ENCODE results near the gene CECR2.

CECR2 gene

GRCh38 chr22:17348464-17349103 is 20.7 kb upstream of the CECR2 start:
- Mint-ChIP-seq H3K27ac (no peak overlapping the region), H3K4me3 (no peak overlapping the region), H3K9me3 (no peaks in the 10 kb centered on the region), H3K4me1 (no peaks in the 10 kb centered on the region), H3K36me3 (no peaks in the 10 kb centered on the region), H3K27me3 (peaks cover 4% of the 10 kb centered on the region)
- CTCF ChIA-PET: no interaction called here
- DNase-seq: no peak

- CTCF ChIA-PET: no interaction called here
- Mint-ChIP-seq H3K27me3 (peaks cover 4% of the 10 kb centered on the region), H3K4me1 (no peaks in the 10 kb centered on the region), H3K27ac (no peak overlapping the region), H3K9me3 (no peaks in the 10 kb centered on the region), H3K4me3 (no peak overlapping the region), H3K36me3 (no peaks in the 10 kb centered on the region)
- no peak for DNase-seq
Observed at GRCh38 chr22:17349172-17349571, 20.1 kb upstream of the CECR2 start.

- Mint-ChIP-seq H3K27ac (no peak overlapping the region), H3K4me1 (no peaks in the 10 kb centered on the region), H3K36me3 (no peaks in the 10 kb centered on the region), H3K27me3 (peaks cover 4% of the 10 kb centered on the region), H3K4me3 (no peak overlapping the region), H3K9me3 (no peaks in the 10 kb centered on the region)
- CTCF ChIA-PET: no interaction called here
- DNase-seq: no peak
Observed at GRCh38 chr22:17350292-17350691, 19.0 kb upstream of the CECR2 start.

- H3K4me1 Mint-ChIP-seq: no peaks in the 10 kb centered on the region
- H3K27me3 Mint-ChIP-seq: peaks cover 4% of the 10 kb centered on the region
- H3K27ac Mint-ChIP-seq: no peak overlapping the region
- CTCF ChIA-PET: no interaction called here
- no peak overlapping the region for H3K4me3 Mint-ChIP-seq
- H3K9me3 Mint-ChIP-seq: no peaks in the 10 kb centered on the region
- no peak for DNase-seq
- H3K36me3 Mint-ChIP-seq: no peaks in the 10 kb centered on the region
Observed at GRCh38 chr22:17352798-17353197, 16.5 kb upstream of the CECR2 start.

- no peaks in the 10 kb centered on the region for H3K9me3 Mint-ChIP-seq
- CTCF ChIA-PET: interaction anchor here (1.1 kb wide), 1 partner anchor 186 kb away, joined by 3 read pairs; no protein-coding TSS in a partner anchor
- no peak overlapping the region for H3K27ac Mint-ChIP-seq
- H3K27me3 Mint-ChIP-seq: peaks cover under 1% of the 10 kb centered on the region
- no peak overlapping the region for H3K4me3 Mint-ChIP-seq
- no peak for DNase-seq
- no peaks in the 10 kb centered on the region for H3K36me3 Mint-ChIP-seq
- H3K4me1 Mint-ChIP-seq: no peaks in the 10 kb centered on the region
Observed at GRCh38 chr22:17357688-17358087, 11.6 kb upstream of the CECR2 start.

- no peaks in the 10 kb centered on the region for H3K9me3 Mint-ChIP-seq
- H3K27ac Mint-ChIP-seq: no peak overlapping the region
- H3K4me1 Mint-ChIP-seq: no peaks in the 10 kb centered on the region
- peaks cover 4% of the 10 kb centered on the region for H3K27me3 Mint-ChIP-seq
- CTCF ChIA-PET: no interaction called here
- H3K36me3 Mint-ChIP-seq: no peaks in the 10 kb centered on the region
- no peak overlapping the region for H3K4me3 Mint-ChIP-seq
- no peak for DNase-seq
Observed at GRCh38 chr22:17358415-17358814, 10.8 kb upstream of the CECR2 start.

- Mint-ChIP-seq H3K4me3 (no peak overlapping the region), H3K27me3 (peaks cover 7% of the 10 kb centered on the region), H3K36me3 (no peaks in the 10 kb centered on the region), H3K27ac (no peak overlapping the region), H3K9me3 (no peaks in the 10 kb centered on the region), H3K4me1 (no peaks in the 10 kb centered on the region)
- no peak for DNase-seq
- CTCF ChIA-PET: interaction anchor here (0.6 kb wide), 1 partner anchor 196 kb away, joined by 3 read pairs; no protein-coding TSS in a partner anchor
Observed at GRCh38 chr22:17359501-17359900, 9.8 kb upstream of the CECR2 start.

GRCh38 chr22:17366329-17366728 is 2.9 kb upstream of the CECR2 start:
- no peak for DNase-seq
- Mint-ChIP-seq H3K36me3 (no peaks in the 10 kb centered on the region), H3K9me3 (no peaks in the 10 kb centered on the region), H3K4me1 (peaks cover 27% of the 10 kb centered on the region), H3K27me3 (peaks cover 65% of the 10 kb centered on the region), H3K27ac (no peak overlapping the region), H3K4me3 (no peak overlapping the region)
- CTCF ChIA-PET: interaction anchor here (0.7 kb wide), 1 partner anchor 126 kb away, joined by 3 read pairs; no protein-coding TSS in a partner anchor

GRCh38 chr22:17366830-17367229 is 2.4 kb upstream of the CECR2 start:
- no peak overlapping the region for H3K27ac Mint-ChIP-seq
- no peaks in the 10 kb centered on the region for H3K36me3 Mint-ChIP-seq
- H3K27me3 Mint-ChIP-seq: peaks cover 70% of the 10 kb centered on the region
- peak; percentile 52 for DNase-seq
- H3K4me1 Mint-ChIP-seq: peaks cover 27% of the 10 kb centered on the region
- CTCF ChIA-PET: interaction anchor here (0.9 kb wide), 1 partner anchor 195 kb away, joined by 4 read pairs; no protein-coding TSS in a partner anchor
- no peaks in the 10 kb centered on the region for H3K9me3 Mint-ChIP-seq
- H3K4me3 Mint-ChIP-seq: no peak overlapping the region

GRCh38 chr22:17368144-17368543 is 1.1 kb upstream of the CECR2 start:
- Mint-ChIP-seq H3K27ac (no peak overlapping the region), H3K27me3 (peaks cover 71% of the 10 kb centered on the region), H3K9me3 (no peaks in the 10 kb centered on the region), H3K4me3 (peak overlapping the region; percentile 47), H3K4me1 (peaks cover 27% of the 10 kb centered on the region), H3K36me3 (no peaks in the 10 kb centered on the region)
- CTCF ChIA-PET: interaction anchor here (1.0 kb wide), 1 partner anchor 102 kb away, joined by 3 read pairs; no protein-coding TSS in a partner anchor
- no peak for DNase-seq

GRCh38 chr22:17368554-17369438 is 464 bp upstream of the CECR2 start:
- Mint-ChIP-seq H3K4me1 (peaks cover 27% of the 10 kb centered on the region), H3K27ac (no peak overlapping the region), H3K36me3 (no peaks in the 10 kb centered on the region), H3K27me3 (peaks cover 78% of the 10 kb centered on the region), H3K9me3 (no peaks in the 10 kb centered on the region), H3K4me3 (peak overlapping the region; percentile 47)
- CTCF ChIA-PET: interaction anchor here (1.0 kb wide), 1 partner anchor 102 kb away, joined by 3 read pairs; no protein-coding TSS in a partner anchor
- DNase-seq: no peak

GRCh38 chr22:17370026-17370765 is 936 bp downstream of the CECR2 start:
- H3K4me1 Mint-ChIP-seq: peaks cover 27% of the 10 kb centered on the region
- H3K9me3 Mint-ChIP-seq: no peaks in the 10 kb centered on the region
- H3K27me3 Mint-ChIP-seq: peaks cover 76% of the 10 kb centered on the region
- no peaks in the 10 kb centered on the region for H3K36me3 Mint-ChIP-seq
- no peak overlapping the region for H3K27ac Mint-ChIP-seq
- no peak overlapping the region for H3K4me3 Mint-ChIP-seq
- DNase-seq: no peak
- CTCF ChIA-PET: no interaction called here

GRCh38 chr22:17370766-17371432 is 1.6 kb downstream of the CECR2 start:
- no peak overlapping the region for H3K27ac Mint-ChIP-seq
- peaks cover 27% of the 10 kb centered on the region for H3K4me1 Mint-ChIP-seq
- no peaks in the 10 kb centered on the region for H3K9me3 Mint-ChIP-seq
- H3K27me3 Mint-ChIP-seq: peaks cover 75% of the 10 kb centered on the region
- no peaks in the 10 kb centered on the region for H3K36me3 Mint-ChIP-seq
- peak overlapping the region; percentile 59 for H3K4me3 Mint-ChIP-seq
- CTCF ChIA-PET: no interaction called here
- DNase-seq: no peak

GRCh38 chr22:17371448-17371847 is 2.2 kb downstream of the CECR2 start:
- Mint-ChIP-seq H3K9me3 (no peaks in the 10 kb centered on the region), H3K4me1 (peaks cover 25% of the 10 kb centered on the region), H3K27ac (no peak overlapping the region), H3K4me3 (no peak overlapping the region), H3K27me3 (peaks cover 73% of the 10 kb centered on the region), H3K36me3 (no peaks in the 10 kb centered on the region)
- DNase-seq: no peak
- CTCF ChIA-PET: no interaction called here
